ENCODE results near the gene LRRIQ4.

DNA sequence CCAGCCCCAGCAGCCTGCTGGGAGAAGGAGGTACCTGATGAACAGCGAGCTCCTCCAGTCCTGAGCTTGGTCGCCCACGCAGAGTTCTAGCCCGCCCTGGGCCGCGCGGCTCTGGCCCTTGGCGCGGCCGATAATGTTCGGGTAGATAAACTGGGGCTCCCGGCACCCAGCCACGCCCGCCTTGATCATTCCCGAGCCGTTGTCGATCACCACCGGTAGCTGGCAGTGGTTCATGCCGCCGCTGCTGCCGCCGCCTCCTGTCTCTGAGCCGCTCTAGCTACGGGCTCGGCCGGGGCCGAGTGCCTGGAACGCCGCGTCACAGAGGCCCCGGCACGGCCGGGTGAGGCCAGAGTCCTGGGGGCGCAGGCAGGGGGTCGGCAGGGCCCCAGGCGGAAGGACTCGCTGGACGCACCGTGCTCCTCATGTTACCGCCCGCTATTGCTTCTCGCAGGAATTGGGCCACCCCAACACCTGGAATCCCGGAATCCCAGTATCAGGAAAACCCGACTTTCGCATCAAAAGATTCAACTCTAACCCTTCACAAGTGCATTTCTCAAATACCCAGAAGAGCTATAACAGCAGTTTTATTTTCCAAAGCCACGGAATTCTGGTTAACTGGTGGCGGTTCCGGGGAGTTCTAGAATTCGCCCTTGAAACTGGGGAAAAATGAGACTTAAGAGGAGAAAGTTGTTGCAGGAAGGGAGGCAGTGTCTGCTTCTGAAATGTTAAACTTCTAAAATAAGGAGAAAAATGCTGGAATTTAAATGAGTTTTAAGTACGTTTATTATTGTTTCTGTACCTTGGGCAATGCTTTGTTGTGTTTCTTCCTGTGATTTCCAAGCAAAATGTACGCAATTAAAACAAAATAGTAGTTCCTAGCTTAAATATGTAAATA is 43.1 kb upstream of the LRRIQ4 start, which contains the start of gene ACTRT3:
- TF ChIP-seq CTCF (IDR thresholded peaks at IDR 0.05): no peak
- TF ChIP-seq POLR2A (IDR thresholded peaks at IDR 0.05): peak in 1 of 2 donors; percentile 28
